Common myeloid progenitor, CD34-positive (primary cell): ENCODE measurements around the gene WDR48.

Experiments used
- CTCF ChIA-PET: fragments of 350-600 bp; sonication (Branson Sonifier 250); formaldehyde crosslinking; loops from one replicate; lab custom pipeline; 2021; ENCODE audit warnings: antibody characterized with exemption; lab: Charles Lee
- POLR2A ChIA-PET: fragments of 350-600 bp; sonication (Branson Sonifier 250); formaldehyde crosslinking; loops from one replicate; lab custom pipeline; 2021; ENCODE audit warnings: antibody characterized with exemption; lab: Charles Lee
- DNase-seq, 3 donors: peaks; one replicate each; pipeline versions ENCODE4 v3.0.0 to v3.0.0-alpha.2; 2013
- H3K27ac ChIP-seq, 2 experiments: 1 replicate in 1 of 2; 2 replicates in 1 of 2; pipeline ENCODE4 v1.7.0; 2013; ENCODE audit warnings: inconsistent platforms in 2 of 2, low read length in 2 of 2, mild to moderate bottlenecking in 2 of 2, low read depth in 1 of 2, moderate library complexity in 1 of 2; ENCODE audit not compliant: severe bottlenecking in 2 of 2, insufficient read depth in 1 of 2, poor library complexity in 1 of 2
- H3K27me3 ChIP-seq, 5 experiments: replicated peaks in 2 of 5; 1 replicate in 3 of 5; 2 replicates in 2 of 5; pipeline versions ENCODE4 v1.6.1 to v1.7.0; 2013; ENCODE audit warnings: low read length in 4 of 5, mild to moderate bottlenecking in 2 of 5, moderate library complexity in 2 of 5, inconsistent platforms in 1 of 5; ENCODE audit not compliant: insufficient read depth in 5 of 5, control insufficient read depth in 4 of 5
- H3K36me3 ChIP-seq, 4 experiments: 1 replicate in 2 of 4; 2 replicates in 2 of 4; pipeline versions ENCODE4 v1.6.1 to v1.7.0; 2013; ENCODE audit warnings: low read length in 3 of 4, control low read depth in 1 of 4, mild to moderate bottlenecking in 1 of 4; ENCODE audit not compliant: control insufficient read depth in 4 of 4, insufficient read depth in 4 of 4
- H3K4me1 ChIP-seq, 4 experiments: 1 replicate in 3 of 4; 2 replicates in 1 of 4; pipeline versions ENCODE4 v1.6.1 to v1.7.1; 2013; ENCODE audit warnings: low read length in 3 of 4, mild to moderate bottlenecking in 3 of 4, control low read depth in 1 of 4, inconsistent platforms in 1 of 4, moderate library complexity in 1 of 4; ENCODE audit not compliant: control insufficient read depth in 4 of 4, insufficient read depth in 4 of 4; ENCODE audit errors: control extremely low read depth in 1 of 4
- H3K4me3 ChIP-seq, 7 experiments: 1 replicate in 4 of 7; 2 replicates in 3 of 7; pipeline versions ENCODE4 v1.5.1 to v1.7.0; 2013; ENCODE audit warnings: mild to moderate bottlenecking in 7 of 7, low read length in 6 of 7, moderate library complexity in 6 of 7, inconsistent platforms in 2 of 7, low read depth in 2 of 7, control low read depth in 1 of 7; ENCODE audit not compliant: insufficient read depth in 4 of 7, control insufficient read depth in 1 of 7; ENCODE audit errors: extremely low read depth in 1 of 7
- H3K9me3 ChIP-seq, 5 experiments: 1 replicate in 4 of 5; 2 replicates in 1 of 5; pipeline versions ENCODE4 v1.6.1 to v1.7.1; 2013; ENCODE audit warnings: low read length in 4 of 5, mild to moderate bottlenecking in 2 of 5, inconsistent platforms in 1 of 5, low read depth in 1 of 5, moderate library complexity in 1 of 5; ENCODE audit not compliant: control insufficient read depth in 4 of 5, insufficient read depth in 2 of 5; ENCODE audit errors: control extremely low read depth in 1 of 5
- WGBS: methylation state at CpG from one replicate; pipeline ENCODE4 v1.1.5; 2013; ENCODE audit not compliant: insufficient coverage; 5-methylcytosine and 5-hydroxymethylcytosine counted together

The WDR48 gene

DNA sequence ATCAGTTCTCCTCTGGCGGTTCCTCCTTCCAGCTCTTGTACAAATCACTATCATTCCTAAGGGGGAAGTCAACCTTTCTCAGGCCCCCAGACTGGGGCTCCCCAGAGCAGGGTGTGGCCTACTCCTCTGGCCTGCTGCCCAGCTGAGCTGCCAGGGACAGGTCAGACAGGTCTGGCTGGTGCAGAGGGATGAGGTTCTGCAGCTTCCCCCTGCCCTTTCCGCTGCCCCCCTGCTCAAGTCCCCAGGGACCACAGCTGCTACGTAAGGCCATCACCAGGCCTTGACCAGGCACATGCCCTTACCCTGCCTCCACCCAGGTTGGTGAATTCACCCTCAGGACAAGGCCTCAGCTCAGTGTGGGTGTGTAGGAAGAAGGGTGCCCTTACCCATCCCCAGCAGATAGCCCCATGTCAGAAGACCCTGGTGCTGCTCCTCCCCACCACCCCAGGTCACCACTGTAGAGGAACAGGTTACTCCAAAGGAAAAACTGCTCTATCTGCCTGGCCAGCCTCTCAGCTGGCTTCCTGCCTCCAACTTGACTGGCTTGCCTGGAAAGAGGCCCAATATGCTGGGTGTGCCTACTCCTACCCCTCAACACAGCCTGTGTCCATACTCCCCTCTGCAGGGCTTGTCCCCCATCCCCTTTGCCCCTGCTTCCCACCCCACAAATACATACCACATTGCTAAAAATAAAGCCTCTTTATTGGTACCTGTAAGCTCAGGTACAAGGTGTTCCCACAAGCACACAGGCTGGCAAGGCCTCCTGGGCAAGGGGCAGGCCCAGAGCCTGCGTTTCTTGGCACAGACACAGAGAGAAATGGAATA, 89.6 kb downstream of the WDR48 start:
- H3K36me3 ChIP-seq, result peaks cover 9 to 54% (median 48%) of the 10 kb centered on the region in 4 experiments
- peak in 2 of 3 donors; percentile 34 to 42 for DNase-seq
- H3K27me3 ChIP-seq, result no peaks in the 10 kb centered on the region
- H3K27ac ChIP-seq, result peak overlapping the region in 1 of 2 experiments; percentile 34
- WGBS, result 33% methylated on average over 2 of the region's 4 CpGs
- H3K4me3 ChIP-seq, result peak overlapping the region in 2 of 7 experiments; percentile 6 to 16
- POLR2A ChIA-PET, result interaction anchor here (0.6 to 1.3 kb wide), 3 partner anchors 15 to 27 kb away, joined by 3 to 5 read pairs (median 4); no protein-coding TSS in a partner anchor
- peaks cover 1 to 41% (median 34%) of the 10 kb centered on the region in 4 experiments for H3K4me1 ChIP-seq
- CTCF ChIA-PET, result interaction anchor here (0.8 to 5.2 kb wide), 9 partner anchors 8 to 146 kb away, joined by 3 to 54 read pairs (median 4); partner anchors contain the start of genes GORASP1 and TTC21A
- no peaks in the 10 kb centered on the region for H3K9me3 ChIP-seq

- 75% methylated on average over 2 of the region's 5 CpGs for WGBS
- Histone ChIP-seq H3K36me3 (peaks cover 9 to 55% (median 51%) of the 10 kb centered on the region in 4 experiments), H3K4me3 (peak overlapping the region in 2 of 7 experiments; percentile 6 to 16), H3K27ac (no peak overlapping the region), H3K9me3 (no peaks in the 10 kb centered on the region), H3K27me3 (no peaks in the 10 kb centered on the region), H3K4me1 (peaks cover 1 to 48% (median 41%) of the 10 kb centered on the region in 4 experiments)
- CTCF ChIA-PET, result interaction anchor here (1.0 to 5.2 kb wide), 5 partner anchors 9 to 146 kb away, joined by 3 to 54 read pairs (median 4); partner anchors contain the start of genes GORASP1 and TTC21A
- POLR2A ChIA-PET, result interaction anchor here (0.7 to 1.0 kb wide), 2 partner anchors 28 to 35 kb away, joined by 3 to 4 read pairs; no protein-coding TSS in a partner anchor
- no peak for DNase-seq
Observed at GRCh38 chr3:39142067-39142466, 90.3 kb downstream of the WDR48 start.

GRCh38 chr3:39143051-39143885, 91.5 kb downstream of the WDR48 start:
- no peak overlapping the region for H3K27ac ChIP-seq
- H3K36me3 ChIP-seq, result peaks cover 9 to 55% (median 49%) of the 10 kb centered on the region in 4 experiments
- CTCF ChIA-PET, result interaction anchor here (1.4 to 5.2 kb wide), 6 partner anchors 11 to 144 kb away, joined by 4 to 54 read pairs (median 8); no protein-coding TSS in a partner anchor
- H3K4me3 ChIP-seq, result no peak overlapping the region
- peaks cover 1 to 60% (median 53%) of the 10 kb centered on the region in 4 experiments for H3K4me1 ChIP-seq
- DNase-seq, result no peak
- H3K27me3 ChIP-seq, result no peaks in the 10 kb centered on the region
- 84% methylated on average over 11 of the region's 14 CpGs for WGBS
- POLR2A ChIA-PET, result interaction anchor here (0.7 to 1.3 kb wide), 2 partner anchors 9 to 37 kb away, joined by 3 read pairs; no protein-coding TSS in a partner anchor
- H3K9me3 ChIP-seq, result no peaks in the 10 kb centered on the region

DNA sequence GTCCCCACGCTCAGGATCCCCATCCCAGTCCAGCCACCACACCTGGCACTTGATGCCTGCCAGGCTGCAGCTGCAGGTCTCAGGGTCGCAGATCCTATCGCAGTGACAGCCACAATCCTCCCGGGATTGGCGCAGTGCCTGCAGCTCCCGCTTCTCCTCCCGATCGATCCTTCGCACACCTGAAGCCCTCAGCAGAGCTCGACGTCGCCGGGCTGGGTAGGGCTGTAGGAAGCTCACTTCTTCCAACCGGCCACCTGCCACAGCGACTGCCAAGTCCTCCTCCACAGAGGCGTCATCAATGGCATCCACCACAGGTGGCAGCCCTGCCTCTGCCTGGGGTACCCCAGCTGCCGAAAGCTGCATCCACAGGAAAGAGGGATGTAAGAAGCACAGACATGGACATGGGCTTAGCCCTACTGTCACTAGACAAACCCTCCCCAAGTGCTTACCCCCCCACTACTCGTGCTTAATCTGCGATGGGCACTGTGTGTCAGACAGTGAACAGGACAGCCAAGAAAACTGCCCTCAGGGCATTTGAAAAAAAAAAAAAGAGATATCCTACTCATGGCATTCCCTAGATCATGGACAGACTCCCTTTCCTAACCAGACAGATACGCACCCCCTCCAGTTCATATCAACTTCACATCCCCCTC, 92.4 kb downstream of the WDR48 start:
- Histone ChIP-seq H3K4me1 (peaks cover 7 to 69% (median 63%) of the 10 kb centered on the region in 4 experiments), H3K4me3 (no peak overlapping the region), H3K36me3 (peaks cover 9 to 55% (median 49%) of the 10 kb centered on the region in 4 experiments), H3K9me3 (no peaks in the 10 kb centered on the region), H3K27me3 (no peaks in the 10 kb centered on the region), H3K27ac (no peak overlapping the region)
- DNase-seq, result no peak
- ChIA-PET CTCF (interaction anchor here (1.2 to 5.2 kb wide), 6 partner anchors 11 to 38 kb away, joined by 3 to 54 read pairs (median 6); no protein-coding TSS in a partner anchor), POLR2A (interaction anchor here (1.3 kb wide), 1 partner anchor 10 kb away, joined by 3 read pairs; no protein-coding TSS in a partner anchor)
- WGBS, result 98% methylated on average over 16 of the region's 20 CpGs

DNA sequence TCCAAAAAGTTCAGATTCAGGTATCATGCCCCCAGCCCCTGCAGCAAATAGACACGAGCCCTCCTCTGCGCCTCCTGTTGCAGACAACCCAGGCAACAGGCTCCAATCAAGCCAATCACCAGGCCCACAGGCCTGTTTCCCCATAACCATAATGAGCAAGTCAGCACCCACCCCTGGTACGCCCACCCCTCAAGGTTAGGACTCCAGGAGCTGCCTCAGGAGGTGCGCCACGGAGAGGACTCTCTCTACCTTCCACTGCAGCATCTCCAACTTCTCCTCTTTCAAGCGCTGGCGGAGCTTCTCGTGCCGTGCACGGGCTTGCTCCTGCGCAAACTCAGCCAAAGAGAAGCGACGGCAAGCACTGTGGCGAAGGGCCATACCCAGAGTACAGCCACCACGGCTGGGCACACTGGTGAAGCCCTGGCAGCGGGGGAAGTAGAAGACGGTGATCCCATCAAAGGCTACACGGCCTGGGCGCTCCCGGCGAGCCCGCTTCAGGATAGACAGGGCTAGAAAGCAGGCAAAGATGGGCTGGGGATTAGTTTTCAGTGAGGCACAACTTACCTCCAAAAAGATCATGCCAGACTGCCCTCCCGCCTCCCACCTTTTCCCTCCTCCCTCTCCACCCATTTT, 93.0 kb downstream of the WDR48 start:
- ChIA-PET POLR2A (no interaction called here), CTCF (interaction anchor here (1.2 to 5.2 kb wide), 7 partner anchors 9 to 39 kb away, joined by 3 to 54 read pairs (median 6); no protein-coding TSS in a partner anchor)
- Histone ChIP-seq H3K27me3 (no peaks in the 10 kb centered on the region), H3K4me3 (no peak overlapping the region), H3K4me1 (peaks cover 11 to 76% (median 69%) of the 10 kb centered on the region in 4 experiments), H3K36me3 (peaks cover 9 to 55% (median 47%) of the 10 kb centered on the region in 4 experiments), H3K27ac (no peak overlapping the region), H3K9me3 (no peaks in the 10 kb centered on the region)
- WGBS, result 98% methylated on average over 14 of the region's 23 CpGs
- no peak for DNase-seq
